Stimulated activated CD8-positive, alpha-beta memory T cell treated with anti-CD3 and anti-CD28 coated beads, Interleukin-7, amount 100 ng/mL, for 4 hours (primary cell): ENCODE data around the gene ADARB1.

Experiments used
- DNase-seq, 2 donors: peaks; one replicate each; pipeline ENCODE4 v3.0.0-alpha.2; 2020; ENCODE audit warnings: low read depth in 2 of 2

ADARB1 gene

DNA sequence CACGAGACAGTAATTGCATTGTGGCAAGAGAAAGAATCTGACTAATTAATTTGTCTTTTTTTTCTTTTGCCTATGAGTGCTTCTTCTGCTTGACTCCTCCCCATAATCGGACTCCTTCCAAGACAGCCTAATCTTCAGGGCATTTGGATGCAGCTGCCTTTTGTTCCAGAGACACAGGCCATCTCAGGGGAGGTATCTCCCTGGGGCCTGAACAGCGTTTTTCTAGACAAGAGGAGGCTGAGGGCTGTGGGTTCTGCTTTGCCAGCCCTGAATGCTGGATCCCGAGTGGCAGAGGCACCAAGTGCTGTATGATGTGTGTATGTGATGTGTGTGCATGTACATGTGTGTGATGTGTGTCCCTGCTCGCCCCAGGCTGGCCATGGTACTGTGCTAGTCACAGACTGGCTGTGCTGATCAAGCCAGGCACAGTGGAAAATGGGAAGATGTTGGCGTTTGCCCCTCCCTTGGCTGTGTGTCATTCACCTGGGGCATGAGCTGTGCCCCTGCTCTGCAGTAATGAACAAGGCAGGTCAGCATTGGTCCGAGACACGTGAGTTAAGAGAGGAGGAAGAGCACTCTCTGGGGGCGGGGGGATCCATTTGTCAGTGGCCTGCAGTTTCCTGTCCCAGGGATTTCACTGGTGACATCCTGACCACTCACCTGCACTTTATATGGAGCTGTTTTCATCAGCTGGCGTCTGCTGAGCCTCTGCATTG, 77.2 kb downstream of the ADARB1 start:
- no peak for DNase-seq

DNA sequence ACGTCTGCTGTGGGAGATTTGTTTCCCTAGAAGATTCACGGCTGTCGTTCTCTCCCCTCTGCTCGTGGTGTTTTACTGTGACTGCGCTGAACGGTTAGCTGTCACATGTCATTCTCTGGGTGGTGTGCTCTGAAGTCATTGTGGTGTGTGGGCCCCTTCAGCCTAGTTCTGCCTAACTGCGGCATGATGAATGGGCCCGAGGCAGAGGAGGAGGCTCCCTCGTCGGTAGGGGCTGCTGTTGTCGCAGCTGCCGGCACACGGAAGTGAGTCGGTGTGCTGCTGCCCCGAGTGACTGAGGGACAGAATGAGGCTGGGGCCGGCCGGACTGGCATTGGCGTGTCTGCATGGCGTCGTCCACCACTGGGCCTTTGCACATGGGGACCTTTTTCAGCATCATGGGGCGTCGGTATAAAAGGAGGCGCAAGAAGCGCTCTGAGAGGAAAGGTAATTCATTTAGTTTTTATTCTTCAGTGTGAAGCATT, 77.9 kb downstream of the ADARB1 start:
- DNase-seq = peak; percentile 55 to 63

DNA sequence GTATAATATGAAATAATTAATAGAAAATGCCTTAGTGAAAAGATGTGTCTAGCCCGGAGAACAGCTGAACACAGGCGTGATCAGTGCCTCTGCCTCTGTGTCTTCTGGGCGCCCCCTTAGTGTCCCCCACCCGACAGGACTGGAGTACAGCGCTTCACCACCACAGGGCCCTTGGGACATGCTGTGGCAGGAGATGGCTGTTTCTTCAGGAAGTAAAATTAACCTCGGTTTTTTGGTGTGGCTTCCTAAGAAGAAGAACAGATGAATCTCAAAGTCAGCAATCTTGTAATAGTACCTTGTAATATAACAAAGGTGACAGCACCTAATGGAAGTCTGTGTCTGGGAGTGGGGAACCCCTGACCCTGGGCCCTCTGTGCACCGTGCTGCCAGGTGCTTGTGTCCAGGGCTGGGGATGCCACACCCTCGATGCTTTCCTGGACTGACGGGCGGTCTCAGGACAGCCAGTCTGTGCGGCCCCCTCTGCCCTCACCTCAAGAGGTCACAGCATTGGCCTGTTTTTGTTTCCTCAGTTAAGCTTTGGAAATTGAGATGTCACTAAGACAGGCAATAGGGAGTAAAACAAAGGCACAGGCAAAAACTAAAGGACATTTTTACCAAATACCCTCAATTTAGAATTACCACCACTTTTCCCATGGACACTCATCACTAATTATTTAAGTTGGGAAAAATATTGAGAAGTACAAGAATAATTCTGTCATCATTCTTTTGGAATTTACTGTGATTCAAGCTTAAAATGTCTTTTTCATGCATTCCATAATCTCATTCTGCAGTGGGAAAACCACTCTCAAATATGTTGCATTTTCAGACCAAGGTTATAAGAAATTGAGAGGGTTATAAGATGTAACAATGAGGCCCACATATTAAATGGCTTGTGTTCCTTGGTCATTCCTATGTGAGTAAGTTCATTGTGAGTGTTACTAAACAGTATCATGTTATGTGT, 79.3 kb downstream of the ADARB1 start:
- DNase-seq = no peak

DNA sequence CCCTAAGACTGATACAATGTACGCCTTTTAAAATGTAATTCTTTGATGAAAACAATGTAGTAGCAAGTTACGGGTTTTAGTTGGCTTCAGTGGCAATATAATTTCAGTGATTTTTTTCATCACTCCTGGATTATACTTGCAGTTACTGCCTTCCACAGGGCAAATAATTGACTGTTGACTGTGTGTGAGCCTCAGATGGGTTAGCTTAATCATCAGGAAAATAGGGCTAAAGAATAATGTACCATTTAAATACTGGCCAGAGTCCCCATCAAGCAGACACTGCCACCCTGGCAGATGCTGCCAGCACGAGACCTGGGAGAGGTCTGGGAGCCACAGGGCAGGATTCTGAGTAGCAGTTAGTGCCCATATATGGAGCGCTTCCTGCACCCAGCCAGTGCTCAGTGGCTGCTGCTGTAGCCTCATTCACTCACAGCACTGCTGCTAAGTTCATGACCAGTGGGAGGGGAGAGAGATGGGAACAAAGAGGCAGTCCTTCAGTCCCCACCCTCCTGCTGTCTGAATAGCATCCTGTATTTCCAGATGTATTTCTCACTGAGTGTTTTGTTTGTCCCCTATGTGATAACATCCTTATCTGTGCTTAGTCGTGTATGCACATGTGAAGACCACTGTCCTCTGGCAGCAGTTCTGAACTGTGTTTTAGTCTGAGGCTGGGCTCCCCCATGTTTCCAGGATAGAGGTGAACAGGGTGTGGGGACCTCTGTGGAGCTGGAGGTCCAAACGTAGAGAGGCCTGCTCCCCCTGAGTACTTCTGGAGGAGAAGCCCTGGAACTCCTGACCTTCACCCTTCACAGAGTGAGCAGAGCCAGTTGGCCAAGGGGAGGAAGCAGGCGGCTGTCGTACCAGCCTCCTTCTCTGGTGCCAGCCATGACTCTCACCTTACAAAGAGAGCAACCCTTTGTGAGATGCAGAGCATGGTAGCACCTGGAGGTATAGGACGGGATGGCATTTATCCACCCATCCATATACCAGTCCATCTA, 80.4 kb downstream of the ADARB1 start:
- no peak for DNase-seq

- no peak for DNase-seq
Measured at GRCh38 chr21:45155910-45156309, 81.5 kb downstream of the ADARB1 start.

- no peak for DNase-seq
Measured at GRCh38 chr21:45156459-45156858, 82.1 kb downstream of the ADARB1 start.

DNA sequence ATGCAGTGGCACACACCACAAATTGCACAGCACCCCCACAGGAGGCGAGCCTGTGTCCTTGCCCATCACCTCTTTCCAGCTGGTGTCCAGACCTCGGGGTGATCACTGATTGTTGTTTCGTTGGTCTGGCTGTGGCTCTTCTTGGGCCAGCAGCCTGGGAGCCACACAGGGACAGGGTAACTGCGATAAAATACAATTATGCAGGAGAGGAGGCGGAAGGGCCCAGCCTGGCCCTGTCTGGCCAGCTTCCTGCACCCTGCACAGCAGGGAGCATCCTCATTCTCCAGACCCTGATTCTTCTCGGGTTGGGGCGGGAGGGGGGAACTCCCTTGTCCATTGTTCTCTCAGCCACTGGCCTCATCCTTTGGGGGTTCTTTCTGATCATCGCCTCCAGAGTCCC, 83.6 kb downstream of the ADARB1 start:
- no peak for DNase-seq

- no peak for DNase-seq
Measured at GRCh38 chr21:45158491-45159423, 84.4 kb downstream of the ADARB1 start.

DNA sequence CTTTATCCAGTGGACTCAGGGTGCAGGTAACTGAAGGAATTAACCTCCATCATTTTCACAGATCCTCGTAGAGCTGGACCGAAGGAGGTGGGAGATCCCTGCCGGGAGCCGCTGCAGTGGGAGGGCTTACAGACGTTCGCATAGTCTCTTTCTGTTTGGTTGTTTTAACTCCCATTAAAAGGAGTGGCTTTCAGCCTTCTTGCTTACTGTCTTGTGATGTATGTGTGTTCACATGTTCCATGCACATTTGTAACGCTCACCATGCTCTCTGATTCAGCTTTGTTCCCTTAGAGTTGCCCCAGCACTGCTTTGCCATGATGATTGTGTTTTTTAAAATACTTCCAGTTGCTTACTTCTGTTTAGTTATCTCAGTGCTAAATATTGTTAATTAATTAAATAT, 85.8 kb downstream of the ADARB1 start:
- DNase-seq = no peak

GRCh38 chr21:45161038-45161945, 86.9 kb downstream of the ADARB1 start:
- DNase-seq = no peak

DNA sequence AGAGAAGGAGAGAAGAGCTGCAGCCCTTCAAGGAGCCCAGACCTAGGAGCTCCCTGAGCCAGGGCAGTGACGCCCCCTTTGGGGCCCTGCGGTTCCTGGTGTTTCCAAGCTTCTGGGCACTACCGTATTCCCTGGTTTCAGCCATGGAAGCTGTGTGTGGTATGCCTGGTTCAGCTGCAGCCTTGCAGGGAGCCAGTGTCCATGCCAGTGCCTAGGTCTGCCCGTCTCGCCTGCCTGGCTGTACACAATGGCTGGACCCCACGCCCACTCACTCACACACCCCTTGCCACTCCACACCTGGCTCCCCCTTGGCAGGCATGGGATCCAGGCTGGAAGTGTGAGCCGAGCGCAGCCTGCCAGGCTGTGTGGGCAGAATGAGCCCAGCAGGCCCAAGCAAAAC, 87.7 kb downstream of the ADARB1 start:
- DNase-seq = no peak

DNA sequence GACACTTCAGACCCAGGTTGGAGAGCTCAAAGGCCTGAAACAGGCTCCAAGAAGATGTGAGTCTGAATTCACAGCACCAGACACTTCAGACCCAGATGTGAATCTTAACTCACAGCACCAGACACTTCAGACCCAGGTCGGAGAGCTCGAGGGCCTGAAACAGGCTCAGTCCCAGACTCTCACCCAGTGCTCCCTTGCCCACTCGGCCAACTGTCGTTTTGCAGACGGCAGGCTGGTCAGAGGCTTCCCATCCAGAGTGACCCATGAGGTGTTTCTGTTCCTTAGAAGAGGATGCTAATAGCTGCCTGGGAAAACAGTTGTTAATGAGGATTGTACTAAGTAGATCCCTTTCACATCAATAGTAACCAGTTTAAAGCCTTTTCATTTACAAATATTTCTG, 88.4 kb downstream of the ADARB1 start:
- DNase-seq = no peak

GRCh38 chr21:45163413-45164123, 89.2 kb downstream of the ADARB1 start:
- DNase-seq = no peak

DNA sequence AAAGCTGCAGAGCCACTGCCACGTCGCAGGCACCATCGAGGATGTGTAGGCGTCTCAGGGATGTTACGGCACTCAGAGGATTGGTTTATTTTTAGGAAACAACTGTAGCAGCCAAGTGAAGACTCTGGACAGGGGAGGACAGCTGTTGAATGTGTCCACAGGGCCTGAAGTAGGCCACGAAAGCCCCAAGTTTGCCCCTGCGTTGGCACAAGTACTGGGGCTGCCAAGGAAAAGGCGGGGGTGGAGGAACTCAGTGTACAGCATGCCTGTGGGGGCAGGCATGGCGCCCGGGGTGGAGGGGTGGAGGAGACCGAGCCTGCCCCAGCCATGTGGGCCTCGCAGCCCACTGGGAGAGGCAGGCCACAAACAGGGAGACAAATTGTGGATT, 89.7 kb downstream of the ADARB1 start:
- DNase-seq = no peak

GRCh38 chr21:45164838-45165237, 90.5 kb downstream of the ADARB1 start:
- DNase-seq = no peak

DNA sequence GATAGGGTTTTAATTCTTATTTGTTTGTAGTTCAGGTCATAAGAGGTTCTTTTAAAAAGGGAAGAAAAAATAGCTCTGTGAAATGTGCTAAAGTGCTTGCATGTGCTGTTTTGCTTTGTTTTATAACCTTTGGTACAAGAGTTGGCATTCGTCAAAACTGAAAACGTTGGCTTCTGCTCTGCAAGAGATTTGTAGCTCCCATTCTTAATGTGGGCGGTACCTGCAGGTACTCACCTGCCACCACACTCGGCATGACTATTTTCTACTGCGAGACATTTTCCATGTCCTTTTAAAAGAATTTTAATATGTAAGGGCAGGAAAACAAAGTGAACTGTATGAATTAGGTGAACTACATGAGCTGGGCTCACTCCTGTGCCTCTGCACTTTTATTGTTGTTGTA, 92.6 kb downstream of the ADARB1 start:
- DNase-seq = no peak

GRCh38 chr21:45167796-45168222, 93.4 kb downstream of the ADARB1 start:
- DNase-seq = no peak

GRCh38 chr21:45168522-45168921, 94.1 kb downstream of the ADARB1 start:
- no peak for DNase-seq

GRCh38 chr21:45169001-45169400, 94.6 kb downstream of the ADARB1 start:
- DNase-seq = no peak
